GM12892 (cell line): Measurements from ENCODE around the gene TAPBP.

Experiments
- POLR2A ChIP-seq: IDR thresholded peaks from 2 replicates; pipeline ENCODE4 v1.6.1; 2011; ENCODE audit warnings: low read depth, low read length, control low read depth
- POLR2AphosphoS5 ChIP-seq: IDR thresholded peaks from 2 replicates; pipeline ENCODE4 v1.6.1; 2011; ENCODE audit warnings: low read depth, low read length, control low read depth

GRCh38 chr6:33276864-33277662, 36.8 kb downstream of the TAPBP start, which contains the start of gene B3GALT4:
- peak; percentile 96 for TF ChIP-seq POLR2A
- peak; percentile 99 for TF ChIP-seq POLR2AphosphoS5
